Measurements from ENCODE around the gene GINS1. TPM values are rescaled to one million over a fixed set of nuclear protein-coding genes. Genes with fewer than 3 reads are reported as not detected.

Gene GINS1
- total and polyA plus RNA-seq, 2 of the 8 experiments (the other 6 are each of a cell fraction or from before 2014, with no cell fraction given), result 44.7 to 68.4 TPM

DNA sequence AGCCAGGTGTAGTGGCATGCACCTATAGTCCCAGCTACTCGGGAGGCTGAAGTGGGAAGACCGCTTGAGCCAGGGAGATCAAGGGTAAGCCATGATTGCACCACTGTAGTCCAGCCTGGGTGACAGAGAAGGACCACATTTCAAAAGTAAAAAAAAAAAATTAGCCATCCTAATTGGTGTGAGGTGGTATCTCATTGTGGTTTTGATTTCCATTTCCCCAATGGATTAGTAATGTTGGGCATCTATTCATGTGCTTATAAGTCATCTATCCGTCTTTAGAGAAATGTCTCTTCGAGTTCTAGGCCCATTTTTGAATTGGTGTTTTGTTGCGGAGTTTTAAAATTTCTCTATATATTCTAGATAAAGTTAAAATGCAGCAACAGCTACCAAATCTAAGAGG is 38.5 kb upstream of the GINS1 start (continued):
- TF ChIP-seq EP300 (IDR thresholded peaks at IDR 0.05; ENCODE audit: borderline replicate concordance in 1 of 2, low read depth in 2 of 2, low read length in 2 of 2) (no peak), SRF (IDR thresholded peaks at IDR 0.05; ENCODE audit: low read depth, low read length) (no peak), CTBP2 (IDR thresholded peaks at IDR 0.05; ENCODE audit: borderline replicate concordance, insufficient read depth, insufficient read length, low read length) (no peak)
- TF ChIP-seq, protein P1, sequence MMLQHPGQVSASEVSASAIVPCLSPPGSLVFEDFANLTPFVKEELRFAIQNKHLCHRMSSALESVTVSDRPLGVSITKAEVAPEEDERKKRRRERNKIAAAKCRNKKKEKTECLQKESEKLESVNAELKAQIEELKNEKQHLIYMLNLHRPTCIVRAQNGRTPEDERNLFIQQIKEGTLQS (IDR thresholded peaks at IDR 0.05; ENCODE audit: insufficient read depth, low read depth, low read length), result no peak
- TF ChIP-seq, protein P2, sequence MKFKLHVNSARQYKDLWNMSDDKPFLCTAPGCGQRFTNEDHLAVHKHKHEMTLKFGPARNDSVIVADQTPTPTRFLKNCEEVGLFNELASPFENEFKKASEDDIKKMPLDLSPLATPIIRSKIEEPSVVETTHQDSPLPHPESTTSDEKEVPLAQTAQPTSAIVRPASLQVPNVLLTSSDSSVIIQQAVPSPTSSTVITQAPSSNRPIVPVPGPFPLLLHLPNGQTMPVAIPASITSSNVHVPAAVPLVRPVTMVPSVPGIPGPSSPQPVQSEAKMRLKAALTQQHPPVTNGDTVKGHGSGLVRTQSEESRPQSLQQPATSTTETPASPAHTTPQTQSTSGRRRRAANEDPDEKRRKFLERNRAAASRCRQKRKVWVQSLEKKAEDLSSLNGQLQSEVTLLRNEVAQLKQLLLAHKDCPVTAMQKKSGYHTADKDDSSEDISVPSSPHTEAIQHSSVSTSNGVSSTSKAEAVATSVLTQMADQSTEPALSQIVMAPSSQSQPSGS (IDR thresholded peaks at IDR 0.05; ENCODE audit: low read length), result no peak

All from H1 (cell line).